ENCODE results near the gene FCHO2.

GRCh38 chr5:73066466-73066865 is 110.6 kb downstream of the FCHO2 start:
- TF ChIP-seq MAX (IDR thresholded peaks at IDR 0.05; ENCODE audit: low read depth, low read length) (no peak), CTCF (IDR thresholded peaks at IDR 0.05; ENCODE audit: low read depth, low read length) (no peak), MYC (IDR thresholded peaks at IDR 0.05; ENCODE audit: low read depth, low read length) (no peak)
